ENCODE data around the gene TULP1. TPM values are rescaled to one million over a fixed set of nuclear protein-coding genes. Genes with fewer than 3 reads are reported as not detected.
A peak's percentile ranks its signal among the peaks of the same experiment; 100 is the strongest.
"Not testable (repeated sequence)": the region's sequence is repeated elsewhere in the genome, so short reads cannot be mapped to it uniquely, and the experiment has no call there.

Gene TULP1
- total RNA-seq, 1 experiment from 2014 or later = not detected

- no peak for DNase-seq
- H3K27ac ChIP-seq = no peak overlapping the region
- H3K9me3 ChIP-seq (replicated peaks) = no peaks in the 10 kb centered on the region
- H3K27me3 ChIP-seq = peaks cover 3% of the 10 kb centered on the region; the same call in 1 of the 2 replicates
- H3K36me3 ChIP-seq = no peaks in the 10 kb centered on the region
- H3K4me1 ChIP-seq = no peaks in the 10 kb centered on the region
- no peak overlapping the region for H3K4me3 ChIP-seq
Observed at GRCh38 chr6:35534407-35535170, 21.9 kb upstream of the TULP1 start.

GRCh38 chr6:35533981-35534380 lies 21.3 kb upstream of the TULP1 start:
- no peaks in the 10 kb centered on the region for H3K4me1 ChIP-seq
- no peaks in the 10 kb centered on the region for H3K9me3 ChIP-seq (replicated peaks)
- peaks cover 3% of the 10 kb centered on the region; the same call in 1 of the 2 replicates for H3K27me3 ChIP-seq
- no peak overlapping the region for H3K27ac ChIP-seq
- no peaks in the 10 kb centered on the region for H3K36me3 ChIP-seq
- DNase-seq = no peak
- H3K4me3 ChIP-seq = no peak overlapping the region

GRCh38 chr6:35532126-35532525 lies 19.4 kb upstream of the TULP1 start:
- no peak for DNase-seq
- no peaks in the 10 kb centered on the region for H3K9me3 ChIP-seq (replicated peaks)
- H3K36me3 ChIP-seq = no peaks in the 10 kb centered on the region
- H3K27me3 ChIP-seq = peaks cover 3% of the 10 kb centered on the region; the same call in 1 of the 2 replicates
- H3K4me1 ChIP-seq = no peaks in the 10 kb centered on the region
- H3K27ac ChIP-seq = no peak overlapping the region
- H3K4me3 ChIP-seq = no peak overlapping the region

- DNase-seq = no peak
- 0 out of 2 replicates have a peak, but pooled peaks cover 4% of the 10 kb centered on the region for H3K27me3 ChIP-seq
Observed at GRCh38 chr6:35524380-35525020, 11.8 kb upstream of the TULP1 start.

GRCh38 chr6:35522660-35523658 lies 10.3 kb upstream of the TULP1 start:
- Histone ChIP-seq H3K27ac (no peak overlapping the region), H3K27me3 (0 out of 2 replicates have a peak, but pooled peaks cover 4% of the 10 kb centered on the region), H3K4me1 (no peaks in the 10 kb centered on the region), H3K36me3 (no peaks in the 10 kb centered on the region), H3K9me3 (replicated peaks) (no peaks in the 10 kb centered on the region), H3K4me3 (no peak overlapping the region)
- peak; percentile 65 to 77 for DNase-seq

More at GRCh38 chr6:35524380-35525020, 11.8 kb upstream of the TULP1 start:
- Histone ChIP-seq H3K4me1 (no peaks in the 10 kb centered on the region), H3K9me3 (replicated peaks) (no peaks in the 10 kb centered on the region), H3K4me3 (no peak overlapping the region), H3K27ac (no peak overlapping the region), H3K36me3 (no peaks in the 10 kb centered on the region)

- Histone ChIP-seq H3K9me3 (replicated peaks) (no peaks in the 10 kb centered on the region), H3K27ac (no peak overlapping the region), H3K4me1 (no peaks in the 10 kb centered on the region), H3K4me3 (no peak overlapping the region), H3K36me3 (no peaks in the 10 kb centered on the region), H3K27me3 (0 out of 2 replicates have a peak, but pooled peaks cover 4% of the 10 kb centered on the region)
- no peak for DNase-seq
Observed at GRCh38 chr6:35522151-35522550, 9.5 kb upstream of the TULP1 start.

GRCh38 chr6:35521235-35521634 lies 8.5 kb upstream of the TULP1 start:
- no peaks in the 10 kb centered on the region for H3K4me1 ChIP-seq
- H3K9me3 ChIP-seq (replicated peaks) = no peaks in the 10 kb centered on the region
- H3K36me3 ChIP-seq = no peaks in the 10 kb centered on the region
- H3K27me3 ChIP-seq = 0 out of 2 replicates have a peak, but pooled peaks cover 4% of the 10 kb centered on the region
- H3K27ac ChIP-seq = no peak overlapping the region
- no peak for DNase-seq
- no peak overlapping the region for H3K4me3 ChIP-seq

GRCh38 chr6:35519313-35520015 lies 6.8 kb upstream of the TULP1 start:
- H3K9me3 ChIP-seq (replicated peaks) = no peaks in the 10 kb centered on the region
- H3K36me3 ChIP-seq = no peaks in the 10 kb centered on the region
- no peaks in the 10 kb centered on the region for H3K4me1 ChIP-seq
- DNase-seq = no peak
- H3K27ac ChIP-seq = no peak overlapping the region
- H3K4me3 ChIP-seq = no peak overlapping the region
- H3K27me3 ChIP-seq = 0 out of 2 replicates have a peak, but pooled peaks cover 4% of the 10 kb centered on the region

- no peaks in the 10 kb centered on the region for H3K9me3 ChIP-seq (replicated peaks)
- no peak for DNase-seq
- H3K36me3 ChIP-seq = no peaks in the 10 kb centered on the region
- 0 out of 2 replicates have a peak, but pooled peaks cover 4% of the 10 kb centered on the region for H3K27me3 ChIP-seq
- H3K27ac ChIP-seq = no peak overlapping the region
- H3K4me1 ChIP-seq = no peaks in the 10 kb centered on the region
- no peak overlapping the region for H3K4me3 ChIP-seq
Observed at GRCh38 chr6:35518566-35519312, 6.0 kb upstream of the TULP1 start.

- DNase-seq; H3K36me3 ChIP-seq; H3K4me1 ChIP-seq; H3K27me3 ChIP-seq; H3K27ac ChIP-seq; H3K4me3 ChIP-seq; H3K9me3 ChIP-seq (replicated peaks): not testable (repeated sequence)
Observed at GRCh38 chr6:35517978-35518377, 5.3 kb upstream of the TULP1 start.

GRCh38 chr6:35516712-35517111 lies 4.0 kb upstream of the TULP1 start:
- no peak overlapping the region for H3K27ac ChIP-seq
- no peak for DNase-seq

GRCh38 chr6:35515939-35516338 lies 3.2 kb upstream of the TULP1 start:
- not testable (repeated sequence) for H3K4me3 ChIP-seq; H3K4me1 ChIP-seq; DNase-seq; H3K9me3 ChIP-seq (replicated peaks); H3K27ac ChIP-seq; H3K36me3 ChIP-seq
- peaks cover 17% of the 10 kb centered on the region; the same call in 1 of the 2 replicates for H3K27me3 ChIP-seq

More at GRCh38 chr6:35516712-35517111, 4.0 kb upstream of the TULP1 start:
- H3K27me3 ChIP-seq = 0 out of 2 replicates have a peak, but pooled peaks cover 12% of the 10 kb centered on the region
- no peaks in the 10 kb centered on the region for H3K9me3 ChIP-seq (replicated peaks)
- H3K36me3 ChIP-seq = no peaks in the 10 kb centered on the region
- no peak overlapping the region for H3K4me3 ChIP-seq
- H3K4me1 ChIP-seq = no peaks in the 10 kb centered on the region

- H3K9me3 ChIP-seq (replicated peaks) = no peaks in the 10 kb centered on the region
- no peak for DNase-seq
- H3K36me3 ChIP-seq = no peaks in the 10 kb centered on the region
- no peaks in the 10 kb centered on the region for H3K4me1 ChIP-seq
- H3K27me3 ChIP-seq = peaks cover 15% of the 10 kb centered on the region; the same call in 1 of the 2 replicates
- no peak overlapping the region for H3K4me3 ChIP-seq
- no peak overlapping the region for H3K27ac ChIP-seq
Observed at GRCh38 chr6:35514587-35514986, 1.9 kb upstream of the TULP1 start.

Measured in SJCRH30 (cell line).